Calu3 (cell line): ENCODE data around the gene NLN. TPM values are rescaled to one million over a fixed set of nuclear protein-coding genes. Genes with fewer than 3 reads are reported as not detected.

Source experiments
- BruUV-seq: library from RNA; stranded (reverse); fragments of 400-500 nt; replicated peaks from 2 replicates; lab custom pipeline; 2021; lab: Mats Ljungman, UMichigan
- CTCF ChIA-PET: fragments of 300-600 bp; sonication (Branson Sonifier 250); formaldehyde crosslinking; loops from one replicate; lab custom pipeline; 2022; ENCODE audit warnings: antibody characterized with exemption; lab: Charles Lee
- DNase-seq: peaks from one replicate; pipeline ENCODE4 v3.0.0; 2022
- H3K27ac Mint-ChIP-seq: one replicate; pipeline ENCODE4 v1.8.0; 2022; ENCODE audit warnings: mixed read lengths; ENCODE audit not compliant: unreplicated experiment
- H3K27me3 Mint-ChIP-seq: one replicate; pipeline ENCODE4 v1.8.0; 2022; ENCODE audit warnings: mixed read lengths; ENCODE audit not compliant: unreplicated experiment
- H3K36me3 Mint-ChIP-seq: one replicate; pipeline ENCODE4 v1.8.0; 2022; ENCODE audit warnings: mild to moderate bottlenecking, moderate library complexity, mixed read lengths; ENCODE audit not compliant: insufficient read depth, unreplicated experiment
- H3K4me1 Mint-ChIP-seq: one replicate; pipeline ENCODE4 v1.8.0; 2022; ENCODE audit warnings: mild to moderate bottlenecking, low read depth, mixed read lengths; ENCODE audit not compliant: unreplicated experiment
- H3K4me3 Mint-ChIP-seq: one replicate; pipeline ENCODE4 v1.8.0; 2022; ENCODE audit warnings: mild to moderate bottlenecking, low read depth, moderate library complexity, mixed read lengths; ENCODE audit not compliant: unreplicated experiment
- H3K9me3 Mint-ChIP-seq: one replicate; pipeline ENCODE4 v1.8.0; 2022; ENCODE audit warnings: low read depth, mixed read lengths; ENCODE audit not compliant: unreplicated experiment
- CTCF ChIP-seq: fragments of 200-600 bp; IDR thresholded peaks from one replicate; pipeline ENCODE4 v1.8.0; 2022; ENCODE audit warnings: antibody characterized with exemption; ENCODE audit not compliant: unreplicated experiment
- intact Hi-C: fragments of 100-400 bp; cut with micrococcal nuclease; formaldehyde crosslinking; loops from one replicate; pipeline ENCODE4 v1.10.0; 2022; ENCODE audit not compliant: unreplicated experiment
- total RNA-seq: library from RNA; stranded (reverse); gene quantifications from 2 replicates; pipeline ENCODE4 v1.2.3, GENCODE V29; 2022

Gene NLN
- total RNA-seq, 1 experiment from 2014 or later, result 47.9 TPM

DNA sequence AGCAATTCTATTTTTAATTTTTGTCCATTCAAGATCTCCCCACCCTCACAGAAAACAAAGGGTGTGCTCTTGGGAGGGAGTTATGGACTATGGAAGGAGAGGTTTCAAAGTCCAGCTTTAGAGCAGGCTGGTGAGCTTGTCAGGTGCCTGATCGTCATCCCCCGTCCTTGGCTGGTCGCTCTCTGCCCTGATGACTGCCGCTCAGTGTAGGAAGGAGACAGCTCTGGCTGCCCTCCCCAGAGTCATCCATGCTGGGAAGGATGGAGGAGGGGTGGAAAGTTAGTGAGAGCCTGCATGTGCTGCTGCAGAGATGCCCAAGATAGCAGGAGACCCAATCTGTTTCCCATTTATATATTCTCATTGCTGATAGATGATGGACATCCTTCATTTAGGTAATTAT, 96.6 kb downstream of the NLN start:
- no TSS peak for BruUV-seq
- no peaks in the 10 kb centered on the region for H3K27me3 Mint-ChIP-seq
- DNase-seq, result no peak
- H3K4me1 Mint-ChIP-seq, result peaks cover 38% of the 10 kb centered on the region
- H3K36me3 Mint-ChIP-seq, result peaks cover 5% of the 10 kb centered on the region
- CTCF ChIA-PET, result no interaction called here
- TF ChIP-seq CTCF, result no peak
- H3K4me3 Mint-ChIP-seq, result no peak overlapping the region
- H3K27ac Mint-ChIP-seq, result no peak overlapping the region
- no peaks in the 10 kb centered on the region for H3K9me3 Mint-ChIP-seq
- intact Hi-C loops, result no loop called here

DNA sequence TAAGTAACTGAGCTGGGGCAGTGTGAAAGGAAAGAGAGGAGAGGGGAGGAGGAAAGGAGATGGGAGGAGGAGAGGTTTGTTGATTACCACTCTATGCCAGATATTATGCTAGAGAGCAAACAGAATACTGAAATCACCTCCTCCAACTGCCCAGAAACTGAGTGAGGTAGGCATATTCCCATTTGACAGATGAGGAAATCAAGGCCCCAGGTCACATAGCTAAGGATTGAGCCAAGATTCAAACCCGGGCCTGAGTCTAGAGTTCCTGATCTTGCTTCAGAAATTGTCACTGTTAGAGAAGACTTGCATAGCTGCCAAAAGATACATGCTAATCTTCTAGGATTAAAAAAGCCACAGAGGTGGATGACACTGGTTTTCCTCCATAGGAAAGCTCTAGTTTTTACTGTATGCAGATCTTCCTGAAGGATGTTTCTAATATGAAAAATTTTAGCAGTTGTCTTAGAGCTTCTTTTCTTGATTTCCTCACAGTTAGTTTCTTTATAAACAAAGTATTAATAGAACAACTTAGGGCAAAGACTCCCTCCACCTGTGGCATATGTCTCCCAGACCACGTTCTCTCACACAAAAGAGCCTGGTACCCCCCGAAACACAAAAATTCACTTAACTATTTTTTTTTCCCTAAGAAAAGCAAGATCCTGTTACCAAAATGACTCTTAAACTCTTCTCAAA, 97.4 kb downstream of the NLN start:
- peaks cover 38% of the 10 kb centered on the region for H3K4me1 Mint-ChIP-seq
- H3K36me3 Mint-ChIP-seq, result peaks cover 5% of the 10 kb centered on the region
- H3K4me3 Mint-ChIP-seq, result no peak overlapping the region
- CTCF ChIA-PET, result no interaction called here
- intact Hi-C loops, result no loop called here
- H3K27me3 Mint-ChIP-seq, result no peaks in the 10 kb centered on the region
- DNase-seq, result no peak
- no peak for TF ChIP-seq CTCF
- no peaks in the 10 kb centered on the region for H3K9me3 Mint-ChIP-seq
- BruUV-seq, result no TSS peak
- H3K27ac Mint-ChIP-seq, result no peak overlapping the region

DNA sequence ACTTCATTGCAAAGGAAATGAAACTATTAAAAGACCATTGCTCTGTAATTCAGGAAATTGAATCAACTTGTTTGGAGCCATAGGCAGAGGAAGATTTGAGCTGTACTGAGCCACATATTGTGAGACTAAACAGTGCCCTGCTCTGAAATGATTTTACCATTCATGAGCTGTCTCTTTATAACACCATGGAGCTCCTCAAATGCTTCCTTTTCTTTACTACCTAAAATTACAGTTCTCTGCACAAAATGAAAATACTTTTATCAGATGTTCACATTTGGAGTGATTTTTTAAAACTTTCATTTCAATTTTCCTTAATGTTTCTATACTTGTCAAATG, 97.9 kb downstream of the NLN start:
- H3K4me1 Mint-ChIP-seq, result peaks cover 36% of the 10 kb centered on the region
- H3K9me3 Mint-ChIP-seq, result no peaks in the 10 kb centered on the region
- DNase-seq, result no peak
- no peak overlapping the region for H3K4me3 Mint-ChIP-seq
- peaks cover 5% of the 10 kb centered on the region for H3K36me3 Mint-ChIP-seq
- CTCF ChIA-PET, result no interaction called here
- intact Hi-C loops, result no loop called here
- H3K27ac Mint-ChIP-seq, result no peak overlapping the region
- no TSS peak for BruUV-seq
- TF ChIP-seq CTCF, result no peak
- no peaks in the 10 kb centered on the region for H3K27me3 Mint-ChIP-seq

GRCh38 chr5:65820373-65820772, 98.4 kb downstream of the NLN start:
- no peak for DNase-seq
- CTCF ChIA-PET, result no interaction called here
- peaks cover 31% of the 10 kb centered on the region for H3K4me1 Mint-ChIP-seq
- H3K4me3 Mint-ChIP-seq, result no peak overlapping the region
- no peak for TF ChIP-seq CTCF
- no peaks in the 10 kb centered on the region for H3K36me3 Mint-ChIP-seq
- no TSS peak for BruUV-seq
- H3K27me3 Mint-ChIP-seq, result no peaks in the 10 kb centered on the region
- no peaks in the 10 kb centered on the region for H3K9me3 Mint-ChIP-seq
- no peak overlapping the region for H3K27ac Mint-ChIP-seq
- intact Hi-C loops, result no loop called here
